ENCODE data around the gene POLR3F. TPM values are rescaled to one million over a fixed set of nuclear protein-coding genes. Genes with fewer than 3 reads are reported as not detected.

Gene POLR3F
- total and polyA plus RNA-seq, 9 of the 15 experiments (the other 6 are each of a cell fraction or from before 2014, with no cell fraction given): 7.0 to 15.0 (median 9.6) TPM

DNA sequence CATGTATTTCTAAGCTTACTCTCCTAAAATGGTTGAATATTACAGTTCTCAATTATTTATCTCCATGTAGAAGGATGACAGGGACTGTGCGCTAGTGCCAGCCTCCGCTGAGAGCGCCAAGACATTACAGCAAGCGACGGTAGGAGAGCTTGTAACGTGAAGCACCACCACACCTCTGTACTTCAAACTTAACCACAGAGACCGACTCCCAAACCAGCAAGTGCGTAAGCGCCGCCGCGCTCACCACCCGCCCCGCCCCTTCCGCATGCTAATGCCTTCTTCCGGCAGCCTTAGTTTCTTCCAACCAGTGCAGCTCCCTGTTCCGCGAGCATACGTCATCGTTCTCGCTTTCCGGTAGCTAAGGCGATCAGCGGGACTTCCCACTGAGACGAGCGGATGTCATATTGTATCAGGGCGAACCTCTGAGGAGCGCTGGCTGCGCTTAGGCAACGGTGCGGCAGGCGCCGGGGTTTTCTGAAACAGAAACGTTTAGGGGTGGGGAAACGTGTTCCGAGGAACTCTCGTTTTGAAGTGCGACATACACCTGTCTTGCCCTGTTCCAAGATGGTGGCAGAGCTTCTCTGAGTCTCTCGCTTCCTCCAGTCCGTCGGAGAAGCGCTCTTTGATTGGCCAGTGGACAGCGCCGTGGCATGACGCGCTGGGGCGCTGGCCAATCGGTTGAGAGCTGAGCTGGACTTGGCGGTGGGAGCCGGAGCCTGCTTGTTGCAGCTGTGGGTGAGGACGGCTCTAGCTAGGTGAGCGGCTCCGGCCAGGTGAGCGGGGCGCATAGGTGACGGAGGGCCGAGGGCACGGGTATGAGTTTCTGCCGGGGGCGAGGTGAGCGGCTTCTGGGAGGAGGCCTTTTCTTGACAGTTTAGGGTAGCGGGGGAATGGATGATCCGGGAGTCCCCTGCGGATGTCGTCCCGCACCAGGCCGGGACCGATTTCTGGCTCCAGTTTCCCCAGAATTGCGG, 40.3 kb downstream of the POLR3F start, which contains the start of gene SEC23B (continued):
- peak; percentile 71 for TF ChIP-seq C11orf30 (IDR thresholded peaks at IDR 0.05; ENCODE audit: low read depth)
- TF ChIP-seq ETV1 (tag; conservative IDR thresholded peaks at IDR 0.05; ENCODE audit: low read depth): peak; percentile 81
- TF ChIP-seq FOS (IDR thresholded peaks at IDR 0.05; ENCODE audit: extremely low read depth, insufficient read length): peak; percentile 74
- no peak for TF ChIP-seq KAT2B (IDR thresholded peaks at IDR 0.05; ENCODE audit: low read depth, low read length)
- peak; percentile 60 for TF ChIP-seq TBP (optimal IDR thresholded peaks at IDR 0.05; ENCODE audit: low read depth, low read length)
- TF ChIP-seq HDAC3 (IDR thresholded peaks at IDR 0.05; ENCODE audit: borderline replicate concordance, partially characterized antibody): no peak
- TF ChIP-seq, protein P1, sequence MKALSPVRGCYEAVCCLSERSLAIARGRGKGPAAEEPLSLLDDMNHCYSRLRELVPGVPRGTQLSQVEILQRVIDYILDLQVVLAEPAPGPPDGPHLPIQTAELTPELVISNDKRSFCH (CRISPR knock-in tag; IDR thresholded peaks at IDR 0.05): no peak
- TF ChIP-seq, protein P1 (tag; IDR thresholded peaks at IDR 0.05): peak; percentile 29; the same call in 1 of the 2 replicates
- peak; percentile 27; the same call in 1 of the 2 replicates for TF ChIP-seq RB1 (IDR thresholded peaks at IDR 0.05; ENCODE audit: low read depth)
- TF ChIP-seq CHD2 (IDR thresholded peaks at IDR 0.05; ENCODE audit: low read depth, low read length): peak; percentile 78
- TF ChIP-seq, protein P2, sequence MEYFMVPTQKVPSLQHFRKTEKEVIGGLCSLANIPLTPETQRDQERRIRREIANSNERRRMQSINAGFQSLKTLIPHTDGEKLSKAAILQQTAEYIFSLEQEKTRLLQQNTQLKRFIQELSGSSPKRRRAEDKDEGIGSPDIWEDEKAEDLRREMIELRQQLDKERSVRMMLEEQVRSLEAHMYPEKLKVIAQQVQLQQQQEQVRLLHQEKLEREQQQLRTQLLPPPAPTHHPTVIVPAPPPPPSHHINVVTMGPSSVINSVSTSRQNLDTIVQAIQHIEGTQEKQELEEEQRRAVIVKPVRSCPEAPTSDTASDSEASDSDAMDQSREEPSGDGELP (CRISPR knock-in tag; IDR thresholded peaks at IDR 0.05; ENCODE audit: borderline replicate concordance): peak; percentile 78
- TF ChIP-seq, protein P3, sequence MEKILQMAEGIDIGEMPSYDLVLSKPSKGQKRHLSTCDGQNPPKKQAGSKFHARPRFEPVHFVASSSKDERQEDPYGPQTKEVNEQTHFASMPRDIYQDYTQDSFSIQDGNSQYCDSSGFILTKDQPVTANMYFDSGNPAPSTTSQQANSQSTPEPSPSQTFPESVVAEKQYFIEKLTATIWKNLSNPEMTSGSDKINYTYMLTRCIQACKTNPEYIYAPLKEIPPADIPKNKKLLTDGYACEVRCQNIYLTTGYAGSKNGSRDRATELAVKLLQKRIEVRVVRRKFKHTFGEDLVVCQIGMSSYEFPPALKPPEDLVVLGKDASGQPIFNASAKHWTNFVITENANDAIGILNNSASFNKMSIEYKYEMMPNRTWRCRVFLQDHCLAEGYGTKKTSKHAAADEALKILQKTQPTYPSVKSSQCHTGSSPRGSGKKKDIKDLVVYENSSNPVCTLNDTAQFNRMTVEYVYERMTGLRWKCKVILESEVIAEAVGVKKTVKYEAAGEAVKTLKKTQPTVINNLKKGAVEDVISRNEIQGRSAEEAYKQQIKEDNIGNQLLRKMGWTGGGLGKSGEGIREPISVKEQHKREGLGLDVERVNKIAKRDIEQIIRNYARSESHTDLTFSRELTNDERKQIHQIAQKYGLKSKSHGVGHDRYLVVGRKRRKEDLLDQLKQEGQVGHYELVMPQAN (IDR thresholded peaks at IDR 0.05; ENCODE audit: borderline replicate concordance): peak; percentile 40; the same call in 1 of the 2 replicates
- TF ChIP-seq, protein P4, sequence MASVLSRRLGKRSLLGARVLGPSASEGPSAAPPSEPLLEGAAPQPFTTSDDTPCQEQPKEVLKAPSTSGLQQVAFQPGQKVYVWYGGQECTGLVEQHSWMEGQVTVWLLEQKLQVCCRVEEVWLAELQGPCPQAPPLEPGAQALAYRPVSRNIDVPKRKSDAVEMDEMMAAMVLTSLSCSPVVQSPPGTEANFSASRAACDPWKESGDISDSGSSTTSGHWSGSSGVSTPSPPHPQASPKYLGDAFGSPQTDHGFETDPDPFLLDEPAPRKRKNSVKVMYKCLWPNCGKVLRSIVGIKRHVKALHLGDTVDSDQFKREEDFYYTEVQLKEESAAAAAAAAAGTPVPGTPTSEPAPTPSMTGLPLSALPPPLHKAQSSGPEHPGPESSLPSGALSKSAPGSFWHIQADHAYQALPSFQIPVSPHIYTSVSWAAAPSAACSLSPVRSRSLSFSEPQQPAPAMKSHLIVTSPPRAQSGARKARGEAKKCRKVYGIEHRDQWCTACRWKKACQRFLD (CRISPR knock-in tag; IDR thresholded peaks at IDR 0.05): peak; percentile 4; the same call in 1 of the 2 replicates
- TF ChIP-seq, protein P5, sequence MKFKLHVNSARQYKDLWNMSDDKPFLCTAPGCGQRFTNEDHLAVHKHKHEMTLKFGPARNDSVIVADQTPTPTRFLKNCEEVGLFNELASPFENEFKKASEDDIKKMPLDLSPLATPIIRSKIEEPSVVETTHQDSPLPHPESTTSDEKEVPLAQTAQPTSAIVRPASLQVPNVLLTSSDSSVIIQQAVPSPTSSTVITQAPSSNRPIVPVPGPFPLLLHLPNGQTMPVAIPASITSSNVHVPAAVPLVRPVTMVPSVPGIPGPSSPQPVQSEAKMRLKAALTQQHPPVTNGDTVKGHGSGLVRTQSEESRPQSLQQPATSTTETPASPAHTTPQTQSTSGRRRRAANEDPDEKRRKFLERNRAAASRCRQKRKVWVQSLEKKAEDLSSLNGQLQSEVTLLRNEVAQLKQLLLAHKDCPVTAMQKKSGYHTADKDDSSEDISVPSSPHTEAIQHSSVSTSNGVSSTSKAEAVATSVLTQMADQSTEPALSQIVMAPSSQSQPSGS (CRISPR knock-in tag; IDR thresholded peaks at IDR 0.05): peak; percentile 52; the same call in 1 of the 2 replicates
- TF ChIP-seq RFX7 (CRISPR knock-in tag; IDR thresholded peaks at IDR 0.05): no peak
- no peak for TF ChIP-seq BCL6 (CRISPR knock-in tag; IDR thresholded peaks at IDR 0.05)
- peak; percentile 91 for TF ChIP-seq POLR2G (IDR thresholded peaks at IDR 0.05; ENCODE audit: low read depth, low read length)
- TF ChIP-seq, protein P6, sequence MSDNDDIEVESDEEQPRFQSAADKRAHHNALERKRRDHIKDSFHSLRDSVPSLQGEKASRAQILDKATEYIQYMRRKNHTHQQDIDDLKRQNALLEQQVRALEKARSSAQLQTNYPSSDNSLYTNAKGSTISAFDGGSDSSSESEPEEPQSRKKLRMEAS (CRISPR knock-in tag; IDR thresholded peaks at IDR 0.05): 0 out of 2 replicates have a peak, but pooled peaks have one; percentile 31
- TF ChIP-seq RFX1 (IDR thresholded peaks at IDR 0.05): peak; percentile 77
